Astrocyte (in vitro differentiated cells and primary cell): ENCODE results near the gene PDP2.

Source experiments
- CTCF ChIP-seq: IDR thresholded peaks from 2 replicates; pipeline ENCODE4 v1.5.1; 2011; ENCODE audit warnings: low read depth, mild to moderate bottlenecking, inconsistent platforms, low read length, moderate library complexity; ENCODE audit not compliant: insufficient read depth
- EZH2 ChIP-seq: IDR thresholded peaks from 2 replicates; pipeline ENCODE4 v1.6.1; 2012; ENCODE audit warnings: mild to moderate bottlenecking, low read length, inconsistent platforms; ENCODE audit not compliant: insufficient read depth

GRCh38 chr16:66920924-66921680 lies 40.8 kb downstream of the PDP2 start:
- no peak for TF ChIP-seq CTCF
- TF ChIP-seq EZH2, result no peak
